Keratinocyte (primary cell): ENCODE results near the gene FAXC. TPM values are rescaled to one million over a fixed set of nuclear protein-coding genes. Genes with fewer than 3 reads are reported as not detected.
"Not testable (repeated sequence)": the region's sequence is repeated elsewhere in the genome, so short reads cannot be mapped to it uniquely, and the experiment has no call there.

Source experiments
- DNase-seq: peaks from one replicate; pipeline ENCODE4 v3.0.0-alpha.2; 2011; ENCODE audit warnings: low read depth, missing footprints, low spot score
- FAIRE-seq: peaks from 2 replicates; lab custom pipeline; 2011; peaks lifted over from hg19 to GRCh38; lab: Jason Lieb, UNC
- H2AFZ ChIP-seq: 2 replicates; pipeline ENCODE4 v1.6.0; 2012; ENCODE audit warnings: low read length, control low read depth, inconsistent platforms; ENCODE audit not compliant: control insufficient read depth
- H3K27ac ChIP-seq: 2 replicates; pipeline ENCODE4 v1.5.1; 2011; ENCODE audit warnings: low read length; ENCODE audit not compliant: control insufficient read depth, insufficient read depth
- H3K27me3 ChIP-seq: 3 replicates; pipeline ENCODE4 v1.6.0; 2011; ENCODE audit warnings: low read length; ENCODE audit not compliant: control insufficient read depth, insufficient read depth; ENCODE audit errors: extremely low read depth
- H3K36me3 ChIP-seq, 2 experiments: 2 replicates in 1 of 2; 3 replicates in 1 of 2; pipeline ENCODE4 v1.5.1; 2011; ENCODE audit warnings: low read length in 2 of 2, mild to moderate bottlenecking in 1 of 2; ENCODE audit not compliant: control insufficient read depth in 2 of 2, insufficient read depth in 2 of 2; ENCODE audit errors: extremely low read depth in 1 of 2
- H3K4me1 ChIP-seq: 3 replicates; pipeline ENCODE4 v1.5.1; 2011; ENCODE audit warnings: low read length; ENCODE audit not compliant: control insufficient read depth, insufficient read depth; ENCODE audit errors: extremely low read depth
- H3K4me2 ChIP-seq: 3 replicates; pipeline ENCODE4 v1.6.0; 2011; ENCODE audit warnings: low read depth, low read length; ENCODE audit not compliant: control insufficient read depth, insufficient read depth; ENCODE audit errors: extremely low read depth
- H3K4me3 ChIP-seq, 3 experiments: fragments of 200-600 bp in 1 of 3; sonication (generic) in 1 of 3; 2 replicates in 2 of 3; 3 replicates in 1 of 3; pipeline ENCODE4 v1.5.1; 2011 to 2016; ENCODE audit warnings: low read length in 3 of 3, mild to moderate bottlenecking in 3 of 3, control low read depth in 2 of 3, inconsistent platforms in 1 of 3, low read depth in 1 of 3, mixed read lengths in 1 of 3, mixed run types in 1 of 3, moderate library complexity in 1 of 3; ENCODE audit not compliant: control insufficient read depth in 2 of 3, insufficient read depth in 2 of 3; ENCODE audit errors: extremely low read depth in 1 of 3
- H3K79me2 ChIP-seq: 2 replicates; pipeline ENCODE4 v1.6.0; 2012; ENCODE audit warnings: low read length; ENCODE audit not compliant: control insufficient read depth, insufficient read depth
- H3K9ac ChIP-seq: 3 replicates; pipeline ENCODE4 v1.6.0; 2011; ENCODE audit warnings: low read length; ENCODE audit not compliant: control insufficient read depth, insufficient read depth; ENCODE audit errors: extremely low read depth
- H3K9me1 ChIP-seq: 3 replicates; pipeline ENCODE4 v1.6.0; 2011; ENCODE audit warnings: low read length; ENCODE audit not compliant: control insufficient read depth, insufficient read depth; ENCODE audit errors: extremely low read depth
- H3K9me3 ChIP-seq: 2 replicates; pipeline ENCODE4 v1.5.1; 2012; ENCODE audit warnings: low read depth, low read length; ENCODE audit not compliant: control insufficient read depth
- H4K20me1 ChIP-seq: 3 replicates; pipeline ENCODE4 v1.6.0; 2011; ENCODE audit warnings: low read length; ENCODE audit not compliant: control insufficient read depth, insufficient read depth; ENCODE audit errors: extremely low read depth
- EZH2 ChIP-seq: IDR thresholded peaks from one replicate; pipeline ENCODE4 v1.6.1; 2012; ENCODE audit warnings: inconsistent platforms, mild to moderate bottlenecking, low read length, moderate library complexity
- dilution Hi-C: fragments of 300-500 bp; cut with MboI; formaldehyde crosslinking; loops from one replicate; pipeline ENCODE4 v1.7.0; 2020; ENCODE audit warnings: low sequenced_read_pairs; ENCODE audit not compliant: extremely low pct_ligation_motif_present
- polyA plus RNA-seq, 5 experiments: library from polyadenylated mRNA; depleted of rRNA in 3 of 5; stranded (reverse) in 3 of 5; stranded (forward) in 1 of 5; unstranded in 1 of 5; fragments of >200 nt; gene quantifications; 1 replicate in 1 of 5; 2 replicates in 3 of 5; 3 replicates in 1 of 5; pipeline versions ENCODE4 v1.2.1 to v1.2.3, GENCODE V29; 2011 to 2012; ENCODE audit warnings: missing spikeins in 2 of 5, low read depth in 1 of 5, low replicate concordance in 1 of 5
- TF ChIP-seq, protein P1 (sequence below), 3 experiments: IDR thresholded peaks in 1 of 3; conservative IDR thresholded peaks in 1 of 3; optimal IDR thresholded peaks in 1 of 3; 2 replicates in 2 of 3; 3 replicates in 1 of 3; pipeline versions ENCODE3 to v1.5.1; 2011; ENCODE audit warnings: low read length in 3 of 3, mild to moderate bottlenecking in 3 of 3, moderate library complexity in 2 of 3, control low read depth in 1 of 3, inconsistent platforms in 1 of 3; ENCODE audit not compliant: insufficient read depth in 2 of 3; ENCODE audit errors: extremely low read depth in 1 of 3

FAXC gene
- polyA plus RNA-seq, 1 donor (not counting 4 experiments of a cell fraction or from before 2014, with no cell fraction given): 8.3 TPM

DNA sequence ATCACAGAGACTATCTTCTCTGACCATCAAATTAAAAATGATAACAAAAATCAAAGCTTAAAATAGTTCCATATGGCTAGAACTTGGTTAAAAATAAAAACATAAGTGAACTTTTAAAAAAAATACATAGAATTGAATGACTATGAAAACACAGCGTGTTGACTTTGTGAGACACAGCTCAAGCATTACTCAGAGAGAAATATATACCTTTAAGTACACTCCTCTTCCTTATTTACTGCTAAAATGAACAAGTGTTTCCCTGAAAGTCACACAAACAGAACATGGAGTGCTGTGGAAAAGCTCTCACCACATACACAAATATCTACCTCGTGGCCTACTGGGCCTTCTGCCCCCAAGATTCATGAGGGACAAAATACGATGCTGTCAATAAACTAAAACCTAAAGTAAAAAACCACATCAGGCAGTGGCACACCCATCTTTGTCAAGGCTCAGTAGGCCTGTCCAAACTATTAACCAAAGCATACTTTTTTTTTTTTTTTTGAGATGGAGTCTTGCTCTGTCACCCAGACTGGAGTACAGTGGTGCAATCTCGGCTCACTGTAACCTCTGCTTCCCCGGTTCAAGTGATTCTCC is 7.5 kb downstream of the FAXC start:
- dilution Hi-C loops: no loop called here
- Histone ChIP-seq H4K20me1 (no peaks in the 10 kb centered on the region), H3K9me1 (no peaks in the 10 kb centered on the region), H3K27me3 (no peaks in the 10 kb centered on the region), H3K4me1 (peaks cover 20% of the 10 kb centered on the region), H3K79me2 (no peaks in the 10 kb centered on the region), H3K9me3 (no peaks in the 10 kb centered on the region), H3K9ac (no peak overlapping the region), H3K36me3 (no peaks in the 10 kb centered on the region), H3K4me3 (no peak overlapping the region), H3K27ac (no peak overlapping the region), H2AFZ (no peak overlapping the region), H3K4me2 (no peak overlapping the region)
- no peak for FAIRE-seq
- TF ChIP-seq, protein P1, sequence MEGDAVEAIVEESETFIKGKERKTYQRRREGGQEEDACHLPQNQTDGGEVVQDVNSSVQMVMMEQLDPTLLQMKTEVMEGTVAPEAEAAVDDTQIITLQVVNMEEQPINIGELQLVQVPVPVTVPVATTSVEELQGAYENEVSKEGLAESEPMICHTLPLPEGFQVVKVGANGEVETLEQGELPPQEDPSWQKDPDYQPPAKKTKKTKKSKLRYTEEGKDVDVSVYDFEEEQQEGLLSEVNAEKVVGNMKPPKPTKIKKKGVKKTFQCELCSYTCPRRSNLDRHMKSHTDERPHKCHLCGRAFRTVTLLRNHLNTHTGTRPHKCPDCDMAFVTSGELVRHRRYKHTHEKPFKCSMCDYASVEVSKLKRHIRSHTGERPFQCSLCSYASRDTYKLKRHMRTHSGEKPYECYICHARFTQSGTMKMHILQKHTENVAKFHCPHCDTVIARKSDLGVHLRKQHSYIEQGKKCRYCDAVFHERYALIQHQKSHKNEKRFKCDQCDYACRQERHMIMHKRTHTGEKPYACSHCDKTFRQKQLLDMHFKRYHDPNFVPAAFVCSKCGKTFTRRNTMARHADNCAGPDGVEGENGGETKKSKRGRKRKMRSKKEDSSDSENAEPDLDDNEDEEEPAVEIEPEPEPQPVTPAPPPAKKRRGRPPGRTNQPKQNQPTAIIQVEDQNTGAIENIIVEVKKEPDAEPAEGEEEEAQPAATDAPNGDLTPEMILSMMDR (optimal IDR thresholded peaks at IDR 0.05 in 1 of 3, IDR thresholded peaks at IDR 0.05 in 1 of 3, conservative IDR thresholded peaks at IDR 0.05 in 1 of 3; ENCODE audit: extremely low read depth in 1 of 3, insufficient read depth in 2 of 3, low read length in 3 of 3): no peak
- no peak for TF ChIP-seq EZH2
- DNase-seq: no peak

GRCh38 chr6:99338188-99338587 is 11.3 kb downstream of the FAXC start:
- Histone ChIP-seq H3K27ac (no peak overlapping the region), H3K4me3 (no peak overlapping the region), H3K36me3 (no peaks in the 10 kb centered on the region), H2AFZ (no peak overlapping the region), H3K9me3 (no peaks in the 10 kb centered on the region), H3K79me2 (no peaks in the 10 kb centered on the region), H4K20me1 (no peaks in the 10 kb centered on the region), H3K9ac (no peak overlapping the region), H3K27me3 (no peaks in the 10 kb centered on the region), H3K4me1 (peaks cover 11% of the 10 kb centered on the region), H3K9me1 (no peaks in the 10 kb centered on the region), H3K4me2 (peak overlapping the region; percentile 46)
- dilution Hi-C loops: no loop called here
- FAIRE-seq: no peak
- DNase-seq: no peak
- TF ChIP-seq, protein P1 (optimal IDR thresholded peaks at IDR 0.05 in 1 of 3, IDR thresholded peaks at IDR 0.05 in 1 of 3, conservative IDR thresholded peaks at IDR 0.05 in 1 of 3; ENCODE audit: extremely low read depth in 1 of 3, insufficient read depth in 2 of 3, low read length in 3 of 3): no peak
- TF ChIP-seq EZH2: no peak

DNA sequence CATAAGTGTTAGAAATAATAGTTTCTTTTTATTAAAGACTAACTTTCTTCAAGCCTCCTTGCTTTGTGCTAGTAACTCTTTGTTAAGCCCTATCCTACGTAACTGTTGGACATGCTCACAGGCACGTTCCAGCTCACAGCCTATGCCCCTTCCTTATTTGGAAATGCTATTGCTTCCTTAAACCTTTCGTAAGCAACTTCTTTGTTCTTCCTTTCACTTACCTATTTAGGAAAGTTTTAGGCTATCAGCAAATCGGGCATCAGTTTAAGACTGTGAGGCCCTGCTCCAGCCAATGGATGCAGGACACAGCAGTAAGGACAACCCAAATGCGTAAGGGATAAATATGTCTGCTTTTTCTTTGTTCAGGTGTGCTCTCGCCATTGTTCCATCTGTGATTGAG is 14.2 kb downstream of the FAXC start:
- H2AFZ ChIP-seq, H3K4me3 ChIP-seq, DNase-seq, H3K79me2 ChIP-seq, FAIRE-seq, H4K20me1 ChIP-seq, H3K4me2 ChIP-seq, H3K9ac ChIP-seq, dilution Hi-C loops, H3K36me3 ChIP-seq, H3K9me3 ChIP-seq, H3K9me1 ChIP-seq, H3K27me3 ChIP-seq, H3K27ac ChIP-seq: not testable (repeated sequence)
- peaks cover 11% of the 10 kb centered on the region for H3K4me1 ChIP-seq
